TTC549 (cell line): ENCODE results near the gene ZDHHC1.

Experiments used
- FAIRE-seq: peaks from 2 replicates; lab custom pipeline; 2012; peaks lifted over from hg19 to GRCh38; lab: Jason Lieb, UNC

ZDHHC1 gene, protein sequence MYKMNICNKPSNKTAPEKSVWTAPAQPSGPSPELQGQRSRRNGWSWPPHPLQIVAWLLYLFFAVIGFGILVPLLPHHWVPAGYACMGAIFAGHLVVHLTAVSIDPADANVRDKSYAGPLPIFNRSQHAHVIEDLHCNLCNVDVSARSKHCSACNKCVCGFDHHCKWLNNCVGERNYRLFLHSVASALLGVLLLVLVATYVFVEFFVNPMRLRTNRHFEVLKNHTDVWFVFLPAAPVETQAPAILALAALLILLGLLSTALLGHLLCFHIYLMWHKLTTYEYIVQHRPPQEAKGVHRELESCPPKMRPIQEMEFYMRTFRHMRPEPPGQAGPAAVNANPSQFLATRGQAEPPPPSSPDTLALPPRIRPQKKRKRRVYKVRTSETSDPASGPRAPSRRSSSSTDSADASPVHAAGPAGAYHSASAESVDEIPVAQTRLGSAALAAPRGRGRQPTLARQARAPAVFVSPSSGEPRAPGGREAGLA

DNA sequence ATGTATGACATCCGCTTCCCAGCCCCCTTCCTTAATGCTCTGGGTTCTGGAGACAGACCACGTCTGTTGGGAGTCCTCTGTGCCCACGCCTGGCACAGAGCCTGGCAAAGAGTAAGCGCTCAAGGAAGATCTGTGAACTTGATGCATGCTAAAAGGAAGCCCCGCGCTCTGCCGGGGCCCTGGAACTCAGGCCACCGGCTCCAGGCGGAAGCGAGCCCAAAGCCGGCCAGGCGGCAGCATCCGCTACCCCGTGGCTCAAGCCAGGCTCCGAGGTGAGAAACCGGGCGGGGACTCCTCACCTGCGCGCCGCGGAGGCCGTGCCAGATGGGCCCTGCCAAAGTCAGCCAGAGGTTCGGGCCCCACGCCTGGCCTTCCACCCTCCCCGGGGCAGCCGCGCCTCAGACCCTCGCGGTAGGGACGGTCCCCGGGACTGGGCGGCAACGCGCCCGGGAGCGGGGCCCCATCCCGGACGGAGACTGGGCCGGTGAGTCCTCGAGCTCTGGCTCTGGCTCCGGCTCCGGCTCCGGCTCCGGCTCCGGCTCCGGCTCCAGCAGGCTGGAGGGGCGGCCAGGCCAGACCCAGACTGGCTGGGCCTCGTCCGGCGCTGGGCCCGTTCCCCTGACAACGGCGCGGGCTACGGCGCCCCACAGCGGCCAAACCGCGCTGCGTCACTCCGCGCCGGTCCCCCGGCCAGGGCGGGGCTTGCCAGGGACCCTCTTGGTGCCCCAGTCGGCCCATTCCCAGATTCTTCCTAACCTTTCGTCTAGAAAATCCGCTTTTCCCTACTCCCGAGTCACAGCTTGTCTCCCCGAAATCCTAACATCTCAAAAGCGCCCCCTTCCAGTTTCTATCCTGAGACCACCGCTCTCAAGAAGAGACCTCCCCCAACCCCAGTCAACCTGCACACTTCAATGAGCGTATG, at the start of gene ZDHHC1:
TSS of gene ZDHHC1 (minus strand) at position 606 of the 922 bp plus-strand sequence. CDS start 8,702 bp downstream, outside the sequence.
- no peak for FAIRE-seq

DNA sequence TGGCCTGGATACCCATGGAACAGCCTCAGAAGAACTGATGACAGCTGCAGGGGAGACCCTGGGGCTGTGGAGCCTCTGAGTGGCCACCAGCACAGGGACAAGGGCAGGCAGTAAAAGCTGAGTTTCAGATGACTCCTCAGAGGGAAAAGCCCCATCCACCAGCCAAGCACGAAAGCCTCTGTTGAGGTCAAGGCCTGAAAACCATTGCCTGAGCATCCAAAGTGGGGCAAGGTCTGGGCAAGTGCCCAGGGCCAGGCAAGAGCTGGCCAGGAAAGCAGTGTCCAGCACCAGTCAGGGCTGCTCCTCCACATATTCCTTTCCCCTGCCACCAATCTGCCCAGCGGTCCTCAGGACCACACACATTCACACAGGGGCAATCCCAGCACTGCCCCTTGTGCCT, 48.3 kb upstream of the ZDHHC1 start:
- no peak for FAIRE-seq

DNA sequence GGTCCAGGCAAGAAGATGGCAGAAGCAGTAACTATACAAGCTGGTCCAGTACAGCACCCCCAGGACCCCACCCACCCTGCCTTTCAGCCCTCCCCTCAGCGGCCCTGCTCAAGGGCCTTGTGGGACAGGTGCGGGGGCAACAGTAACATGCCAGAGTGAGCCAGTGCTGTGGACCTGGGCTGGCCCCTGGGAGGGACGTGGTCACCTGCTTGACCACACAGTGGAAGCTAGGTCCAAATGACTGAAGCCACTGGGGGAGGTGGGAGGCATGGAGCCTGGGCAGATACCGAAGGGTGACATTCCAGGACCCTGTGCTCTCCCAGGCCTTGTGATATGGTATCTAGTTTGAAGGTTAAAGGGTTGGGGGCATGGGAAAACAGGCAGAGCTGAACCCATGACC, 47.4 kb upstream of the ZDHHC1 start:
- FAIRE-seq: no peak

DNA sequence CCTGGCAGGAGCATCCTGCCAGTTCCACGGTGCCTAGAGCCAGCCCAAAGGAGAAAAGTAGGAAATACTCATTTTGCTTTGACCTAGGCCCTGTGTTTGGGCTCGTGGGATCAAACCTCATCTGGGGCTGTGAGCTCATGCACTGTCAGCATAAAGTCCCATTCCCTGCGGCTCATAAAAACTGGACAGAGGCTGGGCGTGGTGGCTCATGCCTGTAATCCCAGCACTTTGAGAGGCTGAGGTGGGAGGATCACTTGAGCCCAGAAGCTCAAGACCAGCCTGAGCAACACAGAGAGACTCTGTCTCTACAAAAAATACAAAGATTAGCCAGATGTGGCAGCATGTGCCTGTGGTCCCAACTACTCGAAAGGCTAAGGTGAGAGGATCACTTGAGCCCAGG, 46.8 kb upstream of the ZDHHC1 start:
- FAIRE-seq: no peak

DNA sequence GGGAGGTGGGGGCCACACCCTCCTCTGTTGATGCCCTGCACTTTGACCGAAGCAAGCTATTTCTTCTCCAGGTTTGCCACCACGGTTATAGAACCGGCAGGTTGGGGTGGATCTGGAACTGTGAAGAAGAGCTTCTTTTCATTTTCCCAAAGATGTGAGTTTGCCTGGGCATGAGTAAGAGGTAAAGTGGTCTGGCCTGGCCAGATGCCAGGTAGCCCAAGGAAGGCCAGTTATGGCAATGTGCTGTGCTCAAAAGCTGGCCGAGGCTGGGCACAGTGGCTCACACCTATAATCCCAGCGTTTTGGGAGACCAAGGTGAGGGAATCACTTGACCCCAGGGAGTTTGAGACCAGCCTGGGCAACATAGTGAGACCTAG, 46.0 kb upstream of the ZDHHC1 start:
- no peak for FAIRE-seq

DNA sequence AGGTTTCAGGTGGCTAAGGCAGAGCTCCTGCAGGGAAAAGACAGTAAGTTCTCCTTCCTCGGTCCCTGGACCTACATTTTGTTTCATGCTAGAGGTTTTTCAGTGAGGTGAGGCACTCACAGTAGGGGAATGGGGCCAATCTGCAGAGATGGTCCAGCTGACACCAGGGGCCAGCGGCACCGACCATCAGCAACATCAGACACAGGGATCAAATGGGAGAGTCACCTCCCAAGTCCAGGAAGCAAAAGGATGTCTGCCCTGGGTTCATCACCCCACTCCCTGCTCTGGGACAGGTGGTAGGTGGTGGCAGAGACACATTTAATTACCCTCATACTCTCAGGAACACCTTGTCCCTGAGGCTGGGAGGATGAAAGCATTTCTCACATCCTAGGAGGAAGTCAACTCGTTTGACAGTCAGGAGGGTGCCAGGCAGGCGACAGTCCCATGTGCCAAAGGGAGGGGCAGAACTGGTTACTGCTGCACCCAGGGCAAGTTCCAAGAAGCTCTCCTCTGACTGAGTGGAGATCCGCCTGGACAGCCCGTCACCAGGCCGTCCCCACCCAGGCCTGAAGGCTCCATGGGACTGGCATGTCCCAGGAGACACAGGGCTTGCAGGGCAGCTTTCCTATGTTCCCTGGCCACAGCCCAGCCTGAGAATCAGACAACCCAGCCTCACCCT, 45.5 kb upstream of the ZDHHC1 start:
- FAIRE-seq: no peak

DNA sequence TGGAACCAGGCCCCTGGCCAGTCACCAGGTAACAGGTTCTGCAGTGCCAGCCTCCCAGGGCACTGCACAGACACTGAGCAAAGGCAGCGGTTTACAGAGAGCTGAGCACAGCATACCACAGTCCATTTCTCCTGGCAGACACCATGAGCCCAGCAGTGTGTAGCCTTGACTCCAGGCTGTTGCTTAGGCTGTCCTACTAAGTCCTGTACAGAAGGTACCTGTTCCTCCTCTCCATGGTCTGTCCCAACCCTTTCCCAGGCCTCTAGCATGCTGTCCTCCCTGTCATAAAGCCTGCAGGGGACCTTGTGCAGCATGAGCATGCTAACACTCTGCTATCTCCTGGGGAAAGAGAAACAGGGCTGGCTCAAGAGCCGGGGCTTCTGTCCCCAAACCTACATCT, 44.7 kb upstream of the ZDHHC1 start:
- no peak for FAIRE-seq

DNA sequence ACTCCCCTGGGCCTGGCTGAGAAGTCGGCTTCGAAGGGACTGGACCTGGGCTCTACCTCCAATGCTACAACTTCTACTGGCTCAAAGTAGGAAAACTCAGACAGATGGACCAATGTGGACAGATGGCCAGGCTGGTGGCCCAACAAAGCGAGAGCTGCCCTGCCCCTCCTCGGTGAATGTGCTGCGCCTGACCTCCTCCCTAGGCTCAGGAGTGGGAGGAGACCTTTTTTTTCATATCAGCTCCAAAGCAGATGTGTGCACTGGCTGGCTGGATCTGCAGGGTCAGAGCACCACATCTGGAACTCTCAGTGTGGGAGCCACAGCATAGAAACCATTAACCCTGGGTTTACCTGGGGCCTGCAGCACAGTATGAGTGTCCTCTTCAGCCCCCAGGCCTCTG, 43.9 kb upstream of the ZDHHC1 start:
- FAIRE-seq: no peak

DNA sequence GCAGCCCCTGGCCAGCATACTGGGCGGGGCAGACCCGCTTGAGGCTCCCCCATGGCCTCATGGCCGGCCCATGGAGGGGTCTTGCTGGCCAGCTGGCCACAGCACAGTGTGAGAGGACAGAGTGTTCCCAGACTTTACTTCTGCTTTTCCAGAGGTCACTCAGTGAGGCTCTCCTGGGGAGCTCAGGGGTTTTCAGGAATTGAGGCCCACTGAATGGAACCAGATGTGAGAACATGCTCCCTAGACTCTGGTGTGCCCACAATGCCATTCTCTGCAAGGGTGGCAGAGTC, 43.5 kb upstream of the ZDHHC1 start:
- FAIRE-seq: no peak

DNA sequence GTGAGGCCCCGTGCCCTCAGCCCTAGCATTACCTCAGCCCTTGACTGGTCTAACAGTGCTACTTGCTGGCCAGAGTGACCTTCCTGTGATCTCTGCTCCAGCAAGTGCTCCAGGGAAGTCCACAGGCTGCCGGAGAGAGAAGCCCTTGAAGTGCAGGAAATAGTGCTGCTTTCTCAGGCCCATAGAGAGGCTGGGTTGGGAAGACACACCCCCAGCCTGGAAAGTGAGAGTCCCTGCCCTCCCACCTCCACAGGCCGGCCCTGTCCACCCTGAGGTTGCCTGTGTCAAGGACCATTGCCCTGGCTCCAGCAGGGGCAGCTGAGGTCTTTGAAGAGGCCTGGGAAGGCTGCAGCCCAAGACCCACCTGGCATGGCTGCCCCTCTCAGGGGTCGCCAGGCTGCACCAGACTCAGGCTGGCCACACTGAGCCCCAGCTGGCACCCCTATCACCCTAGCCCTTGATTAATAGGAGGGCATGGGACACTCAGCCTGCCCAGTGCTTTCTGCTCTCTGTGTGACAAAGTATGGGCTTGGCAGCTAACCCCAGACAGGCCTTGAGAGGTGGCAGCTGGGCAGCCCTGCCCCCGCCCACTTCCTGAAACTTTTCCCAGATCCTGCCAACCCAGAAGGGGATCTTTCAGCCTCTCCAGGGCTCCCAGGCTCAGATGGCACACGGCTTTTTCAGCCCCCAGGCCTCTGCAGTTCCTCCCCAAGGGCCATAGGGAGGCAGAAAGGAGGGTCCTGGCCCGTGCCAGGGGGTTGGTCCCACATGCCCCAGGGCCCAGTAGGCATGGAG, 43.0 kb upstream of the ZDHHC1 start:
- no peak for FAIRE-seq

DNA sequence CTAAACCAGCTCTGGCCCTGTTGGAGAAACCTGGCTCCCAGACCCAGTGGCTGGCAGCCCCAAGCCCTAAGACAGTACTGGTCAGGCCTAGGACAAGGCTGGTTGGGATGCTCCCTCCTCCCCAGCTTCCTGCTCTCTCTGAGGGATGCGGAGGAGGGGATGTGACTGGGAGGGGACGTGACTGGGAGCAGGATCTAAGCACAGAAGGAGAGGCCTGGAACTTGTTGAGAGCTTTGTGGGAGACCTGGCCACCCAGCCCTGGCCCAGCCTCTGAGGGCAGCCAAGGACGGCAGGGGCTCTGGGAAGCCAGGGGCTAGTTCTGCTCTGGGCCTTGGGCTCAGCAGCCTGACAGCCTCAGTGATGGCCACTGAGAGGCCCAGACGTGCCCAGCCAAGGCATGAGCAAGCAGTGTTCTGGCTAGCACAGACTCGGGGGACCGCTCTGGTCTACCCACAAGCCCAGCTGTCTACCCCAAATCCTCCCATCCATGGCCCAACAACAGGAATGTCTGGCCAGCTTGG, 41.9 kb upstream of the ZDHHC1 start:
- FAIRE-seq: no peak

DNA sequence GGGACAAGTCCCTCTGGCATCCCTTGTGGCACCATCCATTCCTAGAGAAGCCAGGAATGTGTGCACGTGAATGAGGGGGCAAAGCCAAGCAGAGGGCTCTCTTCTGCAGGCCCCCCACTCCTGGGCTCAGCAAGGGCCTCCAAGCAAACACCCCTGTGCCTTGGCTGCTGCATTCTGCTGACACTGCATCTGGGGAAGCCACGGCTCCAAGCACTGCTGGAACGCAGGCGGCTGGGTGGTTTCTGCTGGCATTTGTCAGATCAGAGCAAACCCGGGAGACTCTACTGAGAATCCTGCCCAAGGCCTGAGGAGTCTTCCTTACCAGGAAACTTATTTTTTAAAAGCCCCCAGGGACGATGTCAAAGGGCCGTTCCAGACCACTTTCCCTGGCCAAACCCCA, 41.3 kb upstream of the ZDHHC1 start:
- FAIRE-seq: no peak

DNA sequence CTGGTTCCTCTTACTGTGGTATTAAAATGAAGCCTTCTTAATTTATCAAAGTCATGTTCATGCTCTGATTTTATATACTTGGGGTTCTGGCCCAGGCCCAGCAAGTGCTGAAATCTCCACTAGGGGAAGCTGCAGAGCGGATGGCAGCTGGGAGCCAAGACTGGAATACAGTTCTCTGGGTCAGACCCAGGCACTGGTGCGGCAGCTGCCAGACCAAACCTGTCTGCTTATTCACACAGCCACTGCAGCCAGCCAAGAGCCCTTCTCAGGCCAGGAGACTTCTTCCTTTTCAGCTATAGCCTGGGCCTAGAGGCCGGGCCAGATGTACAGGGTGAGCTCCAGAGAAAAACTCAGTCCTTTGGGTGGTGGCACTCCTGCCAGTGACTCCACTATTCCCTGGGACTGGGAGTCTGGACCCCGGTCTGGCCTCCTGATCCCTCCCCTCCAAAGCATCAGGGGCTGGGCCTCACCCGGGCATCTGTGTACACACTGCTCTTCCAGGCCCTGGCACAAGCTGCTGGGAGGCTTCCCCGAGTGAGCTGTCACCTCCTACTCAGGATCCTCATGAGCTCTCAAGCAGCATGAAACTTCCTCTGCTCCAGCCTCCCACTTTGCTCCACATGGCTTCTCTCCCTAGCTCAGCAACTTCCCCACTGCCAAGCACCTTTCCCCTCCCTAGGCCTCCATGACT, 40.3 kb upstream of the ZDHHC1 start:
- no peak for FAIRE-seq

DNA sequence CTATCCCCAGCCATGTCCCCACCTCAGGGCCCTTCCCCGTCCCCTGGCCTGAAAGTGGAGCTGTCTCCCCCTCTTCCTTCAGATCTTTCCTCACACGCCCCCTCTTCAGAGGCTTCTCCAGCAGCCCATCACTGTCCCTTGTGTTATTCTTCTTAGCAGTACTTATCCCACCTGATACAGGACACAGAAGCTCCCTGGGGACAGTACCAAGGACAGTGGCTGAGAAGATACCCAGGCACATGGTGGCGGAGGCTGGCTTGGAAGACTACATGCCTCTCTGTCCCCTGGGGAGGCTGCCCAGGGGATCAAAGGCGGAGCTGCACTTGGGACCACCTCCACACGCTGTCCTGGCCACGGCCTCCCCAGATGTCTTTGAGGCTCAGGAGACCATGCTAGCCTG, 38.6 kb upstream of the ZDHHC1 start:
- FAIRE-seq: no peak

DNA sequence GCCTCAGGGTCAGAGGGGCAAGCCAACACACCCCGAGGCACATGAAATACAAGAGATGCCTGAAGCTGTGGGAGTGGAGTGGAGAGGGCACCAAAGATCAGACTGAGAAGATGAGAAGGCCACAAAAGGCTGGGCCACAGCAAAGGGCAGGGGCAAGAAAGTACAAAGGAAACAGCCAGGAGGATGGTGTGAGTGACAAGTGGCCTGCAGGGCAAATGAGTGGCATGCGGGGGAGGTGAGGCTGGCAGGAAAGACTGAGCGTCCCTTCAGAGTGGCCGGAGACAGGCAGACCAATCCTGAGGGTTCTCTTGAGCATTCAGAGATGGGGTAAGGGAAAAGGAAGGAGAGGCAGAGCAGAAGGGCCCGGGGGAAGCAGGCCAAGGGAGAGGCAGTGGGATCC, 37.8 kb upstream of the ZDHHC1 start:
- FAIRE-seq: no peak

DNA sequence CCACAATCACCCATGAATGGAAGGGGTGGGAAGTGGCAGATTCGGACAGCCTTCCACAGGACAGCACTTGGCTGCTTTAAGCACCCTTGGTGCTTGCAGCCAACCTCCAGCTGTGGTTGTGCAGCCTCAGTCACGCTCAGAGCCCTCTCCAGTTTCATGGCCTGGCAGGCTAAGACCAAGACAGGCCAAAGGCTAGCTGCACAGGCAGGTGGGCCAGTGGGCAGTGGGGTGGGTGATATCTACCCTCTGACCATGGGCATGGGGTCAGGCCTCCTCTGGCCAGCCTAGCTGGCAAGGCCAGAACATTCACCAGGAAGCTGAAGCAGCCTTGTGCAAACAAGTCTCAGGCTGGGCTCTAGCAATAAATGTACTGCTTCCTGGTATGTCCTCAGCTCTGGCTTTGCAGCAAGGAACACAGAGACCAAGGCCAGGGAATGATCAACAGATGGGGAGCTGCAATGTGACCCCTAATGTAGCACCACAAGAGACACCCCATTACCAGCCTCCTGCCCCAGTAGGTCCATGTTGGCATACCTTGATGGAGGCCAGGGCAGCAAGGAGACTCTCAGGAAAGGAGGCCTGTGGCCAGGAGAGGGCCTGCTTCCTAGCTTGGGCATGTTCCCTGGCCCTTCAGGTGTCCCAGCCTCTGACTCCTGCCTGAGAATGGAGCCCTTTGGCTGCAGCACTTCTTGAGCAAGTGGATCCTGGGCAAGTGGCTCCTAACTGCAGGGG, 35.6 kb upstream of the ZDHHC1 start:
- no peak for FAIRE-seq

DNA sequence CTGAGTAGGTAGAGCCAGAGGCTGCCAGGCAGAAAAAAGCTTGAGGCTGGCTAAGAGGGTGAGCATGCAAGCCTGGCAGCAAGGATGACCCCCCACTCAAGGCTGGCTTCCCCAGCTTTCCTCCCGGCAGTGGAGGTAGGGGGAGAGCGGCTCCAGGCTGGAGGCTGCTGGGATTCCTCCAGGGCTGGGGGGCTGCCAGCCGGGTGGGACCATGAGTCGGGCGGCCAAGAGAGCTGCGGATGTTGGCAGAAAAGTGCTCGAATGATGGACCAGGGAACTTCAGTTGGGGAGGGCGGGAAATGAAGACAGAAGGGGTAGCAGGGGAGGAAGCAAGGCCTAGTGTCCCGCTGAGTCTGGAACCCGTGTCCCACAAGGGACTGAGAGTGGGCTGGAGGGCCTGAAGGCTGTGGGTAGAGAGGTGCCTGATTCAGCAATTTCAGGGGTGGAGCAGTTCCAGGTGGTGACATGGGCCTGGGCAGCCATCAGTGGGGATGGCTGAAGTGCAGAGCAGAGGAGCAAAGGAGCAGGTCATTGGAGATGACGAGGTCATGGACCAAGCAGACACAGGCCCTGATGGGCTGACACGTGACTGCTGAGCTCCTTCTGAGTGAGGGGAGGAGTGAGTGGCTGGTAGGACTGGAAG, 34.9 kb upstream of the ZDHHC1 start:
- FAIRE-seq: no peak

DNA sequence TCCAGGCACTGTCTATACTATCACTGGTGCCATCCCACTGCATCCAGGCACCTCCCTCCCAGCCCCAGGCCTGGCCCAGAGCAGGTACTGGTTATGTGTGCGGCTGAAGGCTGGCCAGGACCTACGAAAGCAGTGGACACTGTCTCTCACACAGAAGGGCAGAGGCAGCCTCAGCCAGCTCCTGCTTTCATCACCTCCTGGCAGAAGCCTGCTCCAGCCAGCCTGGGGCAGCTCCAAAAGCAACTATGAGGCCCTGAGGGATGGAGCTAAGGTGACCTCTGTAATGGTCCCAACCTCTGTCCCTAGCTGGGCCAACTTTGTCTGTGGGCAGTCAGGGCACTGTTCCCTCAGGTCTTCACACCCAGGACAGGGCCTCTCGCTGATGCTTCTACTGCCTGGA, 33.5 kb upstream of the ZDHHC1 start:
- FAIRE-seq: no peak

DNA sequence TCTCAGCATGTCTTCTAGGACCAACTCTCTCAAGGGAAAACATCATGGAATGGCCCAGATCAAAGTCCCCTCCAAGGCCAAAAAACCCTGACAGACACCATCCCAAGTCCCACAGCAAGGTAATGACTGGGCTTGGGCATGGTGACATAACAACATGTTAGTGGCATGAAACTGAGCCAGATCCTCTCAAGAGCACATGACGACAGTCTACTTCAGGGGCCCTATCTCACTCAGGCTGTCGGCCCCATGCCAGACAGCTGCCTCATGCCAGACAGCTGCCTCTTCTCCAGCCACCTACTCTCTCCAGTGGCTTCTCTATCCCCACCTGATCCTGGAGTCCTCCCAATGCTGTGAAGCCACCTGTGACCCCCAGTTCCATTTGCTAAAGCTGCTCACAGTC, 33.1 kb upstream of the ZDHHC1 start:
- no peak for FAIRE-seq

DNA sequence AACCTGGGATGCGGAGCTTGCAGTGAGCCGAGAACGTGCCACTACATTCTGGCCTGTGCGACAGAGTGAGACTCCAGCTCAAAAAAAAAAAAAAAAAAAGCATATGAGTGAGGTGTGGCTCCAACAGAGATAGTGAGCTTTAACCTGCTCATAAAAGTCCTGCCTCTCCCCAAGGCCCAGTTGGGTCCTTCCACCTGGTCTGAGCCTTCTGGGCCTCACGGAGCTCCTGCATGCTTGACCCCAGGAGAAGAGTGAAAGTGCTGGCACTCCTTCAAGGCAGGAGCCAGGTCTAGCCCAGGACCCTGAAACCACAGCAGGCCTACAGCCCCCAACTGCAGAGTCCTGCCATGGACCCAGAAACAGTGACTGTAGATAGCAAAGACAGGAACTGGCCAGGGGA, 32.3 kb upstream of the ZDHHC1 start:
- FAIRE-seq: no peak
